ENCODE data around the gene SMARCC1.

Gene SMARCC1

GRCh38 chr3:47536221-47536891 lies 245.3 kb downstream of the SMARCC1 start:
- no peak for DNase-seq

All from activated CD4-positive, alpha-beta T cell treated with anti-CD3 and anti-CD28 coated beads, Interleukin-2, Interleukin-6, amounts not matched to agents 100 ng/mL and 50 ng/mL, durations not matched to agents 16 hours and 8 hours (primary cell).